ENCODE measurements around the gene SLFN5. TPM values are rescaled to one million over a fixed set of nuclear protein-coding genes. Genes with fewer than 3 reads are reported as not detected.
A peak's percentile ranks its signal among the peaks of the same experiment; 100 is the strongest.
"Not testable (repeated sequence)": the region's sequence is repeated elsewhere in the genome, so short reads cannot be mapped to it uniquely, and the experiment has no call there.

Gene SLFN5
- total RNA-seq, 1 experiment from 2014 or later = 8.2 TPM

GRCh38 chr17:35255316-35255715 is 12.4 kb downstream of the SLFN5 start:
- no peak overlapping the region for H3K4me3 ChIP-seq (ENCODE audit: insufficient read depth, low read depth, low read length)
- no peaks in the 10 kb centered on the region for H3K27me3 ChIP-seq (ENCODE audit: control insufficient read depth, insufficient read depth, low read length)
- no peaks in the 10 kb centered on the region for H3K36me3 ChIP-seq (replicated peaks; ENCODE audit: control insufficient read depth, insufficient read depth, low read length)
- DNase-seq = peak; percentile 19

GRCh38 chr17:35256629-35257028 is 13.8 kb downstream of the SLFN5 start:
- no peaks in the 10 kb centered on the region for H3K27me3 ChIP-seq (ENCODE audit: control insufficient read depth, insufficient read depth, low read length)
- peak; percentile 19 for DNase-seq
- H3K36me3 ChIP-seq (replicated peaks; ENCODE audit: control insufficient read depth, insufficient read depth, low read length) = no peaks in the 10 kb centered on the region
- H3K4me3 ChIP-seq (ENCODE audit: insufficient read depth, low read depth, low read length) = no peak overlapping the region

- no peaks in the 10 kb centered on the region for H3K36me3 ChIP-seq (replicated peaks; ENCODE audit: control insufficient read depth, insufficient read depth, low read length)
- DNase-seq = no peak
- no peaks in the 10 kb centered on the region for H3K27me3 ChIP-seq (ENCODE audit: control insufficient read depth, insufficient read depth, low read length)
- H3K4me3 ChIP-seq (ENCODE audit: insufficient read depth, low read depth, low read length) = no peak overlapping the region
These were observed 14.4 kb downstream of the SLFN5 start for GRCh38 chr17:35257208-35257659.

- no peaks in the 10 kb centered on the region for H3K36me3 ChIP-seq (replicated peaks; ENCODE audit: control insufficient read depth, insufficient read depth, low read length)
- no peak overlapping the region for H3K4me3 ChIP-seq (ENCODE audit: insufficient read depth, low read depth, low read length)
- no peaks in the 10 kb centered on the region for H3K27me3 ChIP-seq (ENCODE audit: control insufficient read depth, insufficient read depth, low read length)
- DNase-seq = no peak
These were observed 16.1 kb downstream of the SLFN5 start for GRCh38 chr17:35259001-35259400.

- Histone ChIP-seq H3K36me3 (replicated peaks; ENCODE audit: control insufficient read depth, insufficient read depth, low read length) (no peaks in the 10 kb centered on the region), H3K27me3 (ENCODE audit: control insufficient read depth, insufficient read depth, low read length) (no peaks in the 10 kb centered on the region), H3K4me3 (ENCODE audit: insufficient read depth, low read depth, low read length) (no peak overlapping the region)
- no peak for DNase-seq
These were observed 22.2 kb downstream of the SLFN5 start for GRCh38 chr17:35265071-35265470.

- Histone ChIP-seq H3K36me3 (replicated peaks; ENCODE audit: control insufficient read depth, insufficient read depth, low read length) (no peaks in the 10 kb centered on the region), H3K4me3 (ENCODE audit: insufficient read depth, low read depth, low read length) (no peak overlapping the region), H3K27me3 (ENCODE audit: control insufficient read depth, insufficient read depth, low read length) (no peaks in the 10 kb centered on the region)
- DNase-seq = no peak
These were observed 22.8 kb downstream of the SLFN5 start for GRCh38 chr17:35265566-35266141.

- H3K27me3 ChIP-seq (ENCODE audit: control insufficient read depth, insufficient read depth, low read length); H3K4me3 ChIP-seq (ENCODE audit: insufficient read depth, low read depth, low read length); H3K36me3 ChIP-seq (replicated peaks; ENCODE audit: control insufficient read depth, insufficient read depth, low read length); DNase-seq: not testable (repeated sequence)
These were observed 31.5 kb downstream of the SLFN5 start for GRCh38 chr17:35274167-35275066.

GRCh38 chr17:35278454-35278853 is 35.6 kb downstream of the SLFN5 start:
- DNase-seq; H3K36me3 ChIP-seq (replicated peaks; ENCODE audit: control insufficient read depth, insufficient read depth, low read length); H3K27me3 ChIP-seq (ENCODE audit: control insufficient read depth, insufficient read depth, low read length): not testable (repeated sequence)

GRCh38 chr17:35278876-35279275 is 36.0 kb downstream of the SLFN5 start:
- H3K4me3 ChIP-seq (ENCODE audit: insufficient read depth, low read depth, low read length); DNase-seq; H3K36me3 ChIP-seq (replicated peaks; ENCODE audit: control insufficient read depth, insufficient read depth, low read length); H3K27me3 ChIP-seq (ENCODE audit: control insufficient read depth, insufficient read depth, low read length): not testable (repeated sequence)

More at GRCh38 chr17:35278454-35278853, 35.6 kb downstream of the SLFN5 start:
- H3K4me3 ChIP-seq (ENCODE audit: insufficient read depth, low read depth, low read length) = not testable (repeated sequence)

- Histone ChIP-seq H3K4me3 (ENCODE audit: insufficient read depth, low read depth, low read length) (no peak overlapping the region), H3K36me3 (replicated peaks; ENCODE audit: control insufficient read depth, insufficient read depth, low read length) (no peaks in the 10 kb centered on the region), H3K27me3 (ENCODE audit: control insufficient read depth, insufficient read depth, low read length) (no peaks in the 10 kb centered on the region)
- DNase-seq = no peak
These were observed 40.9 kb downstream of the SLFN5 start for GRCh38 chr17:35283767-35284166.

- Histone ChIP-seq H3K27me3 (ENCODE audit: control insufficient read depth, insufficient read depth, low read length) (no peaks in the 10 kb centered on the region), H3K4me3 (ENCODE audit: insufficient read depth, low read depth, low read length) (no peak overlapping the region), H3K36me3 (replicated peaks; ENCODE audit: control insufficient read depth, insufficient read depth, low read length) (no peaks in the 10 kb centered on the region)
- DNase-seq = no peak
These were observed 42.1 kb downstream of the SLFN5 start for GRCh38 chr17:35284955-35285354.

- no peak for DNase-seq
- no peak overlapping the region for H3K4me3 ChIP-seq (ENCODE audit: insufficient read depth, low read depth, low read length)
- H3K36me3 ChIP-seq (replicated peaks; ENCODE audit: control insufficient read depth, insufficient read depth, low read length) = no peaks in the 10 kb centered on the region
- H3K27me3 ChIP-seq (ENCODE audit: control insufficient read depth, insufficient read depth, low read length) = no peaks in the 10 kb centered on the region
These were observed 43.4 kb downstream of the SLFN5 start for GRCh38 chr17:35286120-35286781.

- H3K36me3 ChIP-seq (replicated peaks; ENCODE audit: control insufficient read depth, insufficient read depth, low read length) = no peaks in the 10 kb centered on the region
- DNase-seq = no peak
- no peak overlapping the region for H3K4me3 ChIP-seq (ENCODE audit: insufficient read depth, low read depth, low read length)
These were observed 44.5 kb downstream of the SLFN5 start for GRCh38 chr17:35287286-35287811.

GRCh38 chr17:35289222-35289621 is 46.4 kb downstream of the SLFN5 start:
- no peaks in the 10 kb centered on the region for H3K27me3 ChIP-seq (ENCODE audit: control insufficient read depth, insufficient read depth, low read length)
- no peak for DNase-seq
- no peaks in the 10 kb centered on the region for H3K36me3 ChIP-seq (replicated peaks; ENCODE audit: control insufficient read depth, insufficient read depth, low read length)
- H3K4me3 ChIP-seq (ENCODE audit: insufficient read depth, low read depth, low read length) = no peak overlapping the region

More at GRCh38 chr17:35287286-35287811, 44.5 kb downstream of the SLFN5 start:
- H3K27me3 ChIP-seq (ENCODE audit: control insufficient read depth, insufficient read depth, low read length) = no peaks in the 10 kb centered on the region
